Mucosa of descending colon (tissue), 3 donors: ENCODE data around the gene SEMA6A. TPM values are rescaled to one million over a fixed set of nuclear protein-coding genes. Genes with fewer than 3 reads are reported as not detected.

Experiments used
- ATAC-seq: fragments of 200-7000 bp; cut with Tn5 transposase; one replicate; pipeline ENCODE4 v1.9.1; 2020; ENCODE audit warnings: mild to moderate bottlenecking, moderate library complexity
- DNase-seq, 3 donors: peaks; one replicate each; pipeline ENCODE4 v3.0.0-alpha.2; 2020
- H3K36me3 ChIP-seq: fragments of 200-600 bp; one replicate; pipeline ENCODE4 v1.8.0; 2021; ENCODE audit warnings: low read depth, mild to moderate bottlenecking
- H3K4me1 ChIP-seq: fragments of 200-600 bp; one replicate; pipeline ENCODE4 v1.8.0; 2021; ENCODE audit warnings: low read depth, mild to moderate bottlenecking
- H3K4me3 ChIP-seq: fragments of 200-600 bp; one replicate; pipeline ENCODE4 v1.8.0; 2021; ENCODE audit warnings: mild to moderate bottlenecking
- H3K9me3 ChIP-seq: fragments of 200-600 bp; one replicate; pipeline ENCODE4 v1.8.0; 2021; ENCODE audit warnings: mild to moderate bottlenecking
- intact Hi-C, 2 donors: fragments of 100-400 bp; cut with DNase I in 1 of 2; cut with micrococcal nuclease in 1 of 2; formaldehyde crosslinking; loops; one replicate each; pipeline versions ENCODE4 v1.11.0 to v1.11.1; 2022; cut with DNase I, micrococcal nuclease
- total RNA-seq, 3 donors: library from RNA; stranded (reverse); fragmentation: NEBNext Ultra II Directional in 2 of 3; extraction: Animal tissue kit (Norgen Biotek cat#: 25700) in 2 of 3; gene quantifications; one replicate each; pipeline versions ENCODE4 v1.2.1 to v1.2.4, GENCODE V29; 2021 to 2023
- TF ChIP-seq, protein P1 (sequence below): fragments of 200-600 bp; IDR thresholded peaks from one replicate; pipeline ENCODE4 v1.8.0; 2022; ENCODE audit warnings: antibody characterized with exemption, mild to moderate bottlenecking
- donor health status: DM: no; HTN: no; CAD: no; lungs with moderate emphysema.
- donor health status: DM: no; HTN: no; CAD: no.
- donor health status: DM: no; HTN: yes; CAD: no.

SEMA6A gene
- total RNA-seq, 3 donors from 2014 or later = 90.0 to 137 (median 106) TPM

DNA sequence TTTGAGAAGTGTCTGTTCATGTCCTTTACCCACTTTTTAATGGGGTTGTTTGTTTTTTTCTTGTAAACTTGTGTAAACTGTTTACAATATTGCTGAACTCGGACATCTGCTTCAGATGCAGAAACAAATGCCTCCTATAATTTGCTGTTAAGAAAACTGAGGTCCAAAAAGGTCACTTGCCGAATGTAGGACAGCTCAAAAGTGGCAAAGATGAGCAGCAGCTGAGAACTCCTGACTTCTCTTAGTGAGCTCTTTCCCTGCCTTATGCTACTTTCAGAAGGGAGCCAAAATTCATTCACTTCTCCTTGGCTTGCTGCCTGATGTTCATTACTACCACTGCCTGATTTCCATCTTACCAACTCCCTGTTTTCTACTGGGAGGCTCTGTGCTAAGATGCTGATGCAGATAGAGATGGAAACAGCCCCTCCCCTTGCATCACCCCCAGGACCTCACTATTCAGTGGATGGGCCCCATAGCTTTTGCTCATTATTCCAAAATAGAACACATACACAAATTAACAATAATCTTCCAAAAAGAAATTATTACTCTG, 60.1 kb downstream of the SEMA6A start:
- Histone ChIP-seq H3K36me3 (no peaks in the 10 kb centered on the region), H3K4me3 (no peak overlapping the region), H3K4me1 (peaks cover 7% of the 10 kb centered on the region), H3K9me3 (no peaks in the 10 kb centered on the region)
- TF ChIP-seq, protein P1, sequence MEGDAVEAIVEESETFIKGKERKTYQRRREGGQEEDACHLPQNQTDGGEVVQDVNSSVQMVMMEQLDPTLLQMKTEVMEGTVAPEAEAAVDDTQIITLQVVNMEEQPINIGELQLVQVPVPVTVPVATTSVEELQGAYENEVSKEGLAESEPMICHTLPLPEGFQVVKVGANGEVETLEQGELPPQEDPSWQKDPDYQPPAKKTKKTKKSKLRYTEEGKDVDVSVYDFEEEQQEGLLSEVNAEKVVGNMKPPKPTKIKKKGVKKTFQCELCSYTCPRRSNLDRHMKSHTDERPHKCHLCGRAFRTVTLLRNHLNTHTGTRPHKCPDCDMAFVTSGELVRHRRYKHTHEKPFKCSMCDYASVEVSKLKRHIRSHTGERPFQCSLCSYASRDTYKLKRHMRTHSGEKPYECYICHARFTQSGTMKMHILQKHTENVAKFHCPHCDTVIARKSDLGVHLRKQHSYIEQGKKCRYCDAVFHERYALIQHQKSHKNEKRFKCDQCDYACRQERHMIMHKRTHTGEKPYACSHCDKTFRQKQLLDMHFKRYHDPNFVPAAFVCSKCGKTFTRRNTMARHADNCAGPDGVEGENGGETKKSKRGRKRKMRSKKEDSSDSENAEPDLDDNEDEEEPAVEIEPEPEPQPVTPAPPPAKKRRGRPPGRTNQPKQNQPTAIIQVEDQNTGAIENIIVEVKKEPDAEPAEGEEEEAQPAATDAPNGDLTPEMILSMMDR = no peak
- ATAC-seq (no peak), DNase-seq (no peak)
- intact Hi-C loops = no loop called here

DNA sequence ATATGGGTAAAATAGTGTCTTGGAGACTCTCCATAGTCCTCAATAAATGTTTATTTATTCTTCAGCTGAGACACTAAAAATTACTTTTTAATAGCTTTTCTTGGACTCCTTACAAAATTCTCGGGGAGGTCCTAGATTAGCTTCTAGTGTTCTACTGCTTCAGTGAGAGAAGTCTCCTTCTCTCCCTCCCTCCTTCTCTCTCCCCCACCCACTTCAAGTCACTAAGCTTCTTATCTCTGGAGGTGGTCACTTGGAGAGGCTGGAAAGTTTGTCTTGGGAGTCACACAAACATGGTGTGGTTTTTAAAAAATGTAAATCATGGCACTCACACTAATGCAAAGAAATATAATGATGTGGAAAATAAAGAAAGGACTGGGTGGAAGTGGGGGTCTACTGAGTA, 64.1 kb downstream of the SEMA6A start:
- ATAC-seq = no peak
- H3K4me3 ChIP-seq = no peak overlapping the region
- no peak for DNase-seq
- TF ChIP-seq, protein P1 = no peak
- intact Hi-C loops = no loop called here
- no peaks in the 10 kb centered on the region for H3K9me3 ChIP-seq
- H3K4me1 ChIP-seq = peaks cover 3% of the 10 kb centered on the region
- H3K36me3 ChIP-seq = no peaks in the 10 kb centered on the region

DNA sequence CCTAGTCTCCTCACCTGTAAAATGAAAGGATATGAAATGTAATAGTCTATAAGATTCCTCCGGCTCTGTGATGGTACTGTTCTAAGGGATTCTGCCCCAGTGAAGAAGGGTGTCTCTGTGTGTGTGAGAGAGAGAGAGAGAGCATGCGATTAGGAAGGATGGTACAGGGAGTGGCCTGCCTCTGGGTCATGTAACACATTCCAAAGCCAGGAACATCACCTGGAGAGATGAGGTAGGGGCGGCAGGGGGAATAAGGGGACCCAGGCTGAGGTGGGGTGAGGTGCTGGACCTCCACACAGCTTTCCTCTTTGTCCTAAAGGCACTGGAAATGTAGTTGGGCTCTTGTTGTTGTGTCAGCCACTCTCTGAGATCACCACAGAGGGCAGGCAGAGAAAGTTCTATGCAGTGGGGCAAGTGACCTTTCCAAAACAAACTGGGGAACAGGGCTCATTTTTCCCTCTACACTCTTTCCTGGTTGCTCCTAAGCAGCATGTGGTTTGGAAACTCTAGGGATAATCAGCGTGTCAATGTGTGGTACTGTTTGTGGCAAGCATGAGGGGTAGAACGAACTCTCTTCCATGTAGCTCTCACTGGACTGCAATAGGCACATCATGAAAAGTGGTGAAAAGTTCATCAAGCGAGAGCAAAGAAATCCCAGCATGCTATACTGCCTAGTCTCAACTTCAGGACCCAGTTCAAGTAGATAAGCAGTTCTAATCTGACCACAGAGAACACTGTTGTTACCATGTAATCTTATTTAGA, 65.0 kb downstream of the SEMA6A start:
- no peak overlapping the region for H3K4me3 ChIP-seq
- no peaks in the 10 kb centered on the region for H3K36me3 ChIP-seq
- H3K9me3 ChIP-seq = no peaks in the 10 kb centered on the region
- intact Hi-C loops = no loop called here
- peaks cover 3% of the 10 kb centered on the region for H3K4me1 ChIP-seq
- DNase-seq (no peak), ATAC-seq (no peak)
- TF ChIP-seq, protein P1 = no peak

DNA sequence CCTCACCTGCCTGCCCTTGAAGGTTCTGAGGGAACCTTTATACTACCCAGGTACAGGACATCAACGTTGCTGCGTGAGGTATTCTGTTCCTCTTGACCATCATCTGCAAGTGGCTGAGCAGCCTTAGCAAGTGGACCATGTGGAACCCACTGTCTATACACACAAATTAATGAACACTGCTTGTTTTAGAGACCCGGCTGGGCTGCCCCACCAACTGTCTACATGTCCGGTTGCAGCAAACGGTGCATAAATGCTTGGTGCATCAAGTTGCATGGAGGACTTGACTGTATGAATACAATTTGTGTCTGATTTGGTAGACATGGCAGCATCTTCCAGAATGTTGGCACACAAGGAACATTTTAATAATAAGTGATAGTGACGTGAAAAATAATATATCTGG, 65.8 kb downstream of the SEMA6A start:
- Histone ChIP-seq H3K4me3 (no peak overlapping the region), H3K36me3 (no peaks in the 10 kb centered on the region), H3K9me3 (no peaks in the 10 kb centered on the region), H3K4me1 (peaks cover 3% of the 10 kb centered on the region)
- intact Hi-C loops = no loop called here
- ATAC-seq (no peak), DNase-seq (no peak)
- TF ChIP-seq, protein P1 = no peak

DNA sequence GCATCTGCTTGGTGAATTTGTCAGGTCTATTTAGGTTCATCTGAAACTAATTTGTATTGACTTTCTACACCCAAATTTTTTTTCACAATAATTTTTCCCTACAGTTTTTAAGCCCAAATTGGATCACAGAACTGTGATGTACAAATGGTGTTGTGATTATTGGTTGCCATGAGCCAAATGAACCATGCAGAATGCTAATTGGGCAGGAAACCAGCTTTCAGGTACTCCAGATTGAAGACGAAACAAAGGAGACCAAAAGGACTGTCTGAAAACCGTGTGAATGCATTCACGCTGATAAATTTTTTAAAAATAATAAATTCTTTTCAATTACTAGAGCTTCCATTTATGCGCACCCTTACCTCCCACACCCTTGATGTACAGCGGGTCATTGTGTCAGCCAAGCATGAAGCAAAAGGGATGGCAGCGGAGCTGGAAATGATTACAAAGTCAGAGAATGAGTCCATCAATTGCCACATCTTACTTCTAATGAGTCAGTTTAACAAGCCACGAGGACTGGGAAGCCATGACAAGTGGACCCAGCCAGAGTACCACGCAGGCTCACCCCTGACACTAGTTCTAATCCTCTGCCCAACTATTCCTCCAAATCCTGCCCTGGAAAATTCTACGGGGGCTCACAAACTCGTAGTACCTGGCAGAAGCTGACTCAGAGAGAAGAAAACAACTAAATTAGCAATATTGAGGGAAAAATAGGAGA, 66.5 kb downstream of the SEMA6A start:
- no peak for ATAC-seq
- Histone ChIP-seq H3K9me3 (no peaks in the 10 kb centered on the region), H3K4me1 (peaks cover 3% of the 10 kb centered on the region), H3K4me3 (no peak overlapping the region), H3K36me3 (no peaks in the 10 kb centered on the region)
- intact Hi-C loops = no loop called here
- no peak for DNase-seq
- TF ChIP-seq, protein P1 = no peak
